Stimulated activated CD8-positive, alpha-beta memory T cell treated with anti-CD3 and anti-CD28 coated beads, Interleukin-2, amount 100 ng/mL, for 1 hour (primary cell): Measurements from ENCODE around the gene ING4.
"Not testable (repeated sequence)": the region's sequence is repeated elsewhere in the genome, so short reads cannot be mapped to it uniquely, and the experiment has no call there.

Source experiments
- DNase-seq, 2 donors: peaks; one replicate each; pipeline ENCODE4 v3.0.0-alpha.2; 2020; ENCODE audit warnings: low read depth in 2 of 2

Gene ING4

GRCh38 chr12:6662906-6663742 lies at the start of gene ING4:
TSS of gene ING4 (minus strand) at chr12:6663119. CDS start at chr12:6663101, 18 bp downstream.
- peak; percentile 87 to 91 for DNase-seq

- DNase-seq: no peak
These were observed 46.1 kb upstream of the ING4 start for GRCh38 chr12:6708960-6709394.

- not testable (repeated sequence) for DNase-seq
These were observed 45.4 kb upstream of the ING4 start for GRCh38 chr12:6708351-6708750.

GRCh38 chr12:6703631-6704030 lies 40.7 kb upstream of the ING4 start:
- no peak for DNase-seq

GRCh38 chr12:6701078-6701768 lies 38.3 kb upstream of the ING4 start:
- no peak for DNase-seq

- no peak for DNase-seq
These were observed 37.7 kb upstream of the ING4 start, which contains the start of gene PIANP for GRCh38 chr12:6700646-6701051. TSS of gene PIANP (minus strand) at chr12:6700815. CDS start at chr12:6698061, 2,754 bp downstream.

GRCh38 chr12:6699989-6700645 lies 37.2 kb upstream of the ING4 start:
- DNase-seq: no peak

GRCh38 chr12:6699259-6699988 lies 36.5 kb upstream of the ING4 start:
- no peak for DNase-seq

- DNase-seq: no peak
These were observed 35.6 kb upstream of the ING4 start for GRCh38 chr12:6698352-6699046.

- DNase-seq: no peak
These were observed 34.8 kb upstream of the ING4 start for GRCh38 chr12:6697584-6698351.

GRCh38 chr12:6696690-6697583 lies 34.0 kb upstream of the ING4 start:
- DNase-seq: no peak

- DNase-seq: no peak
These were observed 32.6 kb upstream of the ING4 start for GRCh38 chr12:6695313-6696045.

GRCh38 chr12:6694701-6695100 lies 31.8 kb upstream of the ING4 start:
- DNase-seq: no peak

- no peak for DNase-seq
These were observed 31.0 kb upstream of the ING4 start for GRCh38 chr12:6693832-6694355.

GRCh38 chr12:6692888-6693287 lies 30.0 kb upstream of the ING4 start:
- no peak for DNase-seq

- no peak for DNase-seq
These were observed 28.6 kb upstream of the ING4 start for GRCh38 chr12:6691473-6691872.

- DNase-seq: peak; percentile 89 to 91
These were observed 26.3 kb upstream of the ING4 start, which contains the start of gene ZNF384 for GRCh38 chr12:6688999-6689882. TSS of gene ZNF384 (minus strand) at chr12:6689375. CDS start at chr12:6679520, 9,855 bp downstream.
